GM12878 (cell line): ENCODE data around the gene SP100. TPM values are rescaled to one million over a fixed set of nuclear protein-coding genes. Genes with fewer than 3 reads are reported as not detected.

Experiments
- ATAC-seq: fragments of 200-7000 bp; cut with Tn5 transposase; 3 replicates; pipeline ENCODE4 v1.9.1; 2020; ENCODE audit warnings: mild to moderate bottlenecking, moderate library complexity
- BruUV-seq: library from RNA; stranded (reverse); fragments of 400-500 nt; replicated peaks from 2 replicates; lab custom pipeline; 2021; lab: Mats Ljungman, UMichigan
- CTCF ChIA-PET: fragments of 300-600 bp; sonication (Branson Sonifier 250); formaldehyde crosslinking; extraction: SDS; loops from one replicate; lab custom pipeline; 2021; ENCODE audit warnings: inconsistent platforms; lab: Yijun Ruan, JAX
- POLR2A ChIA-PET: fragments of 350-600 bp; formaldehyde crosslinking; extraction: SDS; loops from one replicate; lab custom pipeline; 2021; ENCODE audit warnings: inconsistent platforms; lab: Charles Lee
- RAD21 ChIA-PET: fragments of 300-600 bp; sonication (Branson Sonifier 250); formaldehyde crosslinking; loops from one replicate; lab custom pipeline; 2023; ENCODE audit warnings: antibody characterized with exemption; ENCODE audit not compliant: unreplicated experiment; lab: Charles Lee
- SMC1A ChIA-PET: fragments of 300-600 bp; sonication (Branson Sonifier 250); formaldehyde crosslinking; loops from one replicate; lab custom pipeline; 2023; ENCODE audit not compliant: unreplicated experiment, uncharacterized antibody; lab: Charles Lee
- DNase-seq: peaks from one replicate; pipeline ENCODE4 v3.0.0-alpha.2; 2011; ENCODE audit warnings: low read depth, low spot score
- FAIRE-seq: peaks from 3 replicates; lab custom pipeline; 2011; peaks lifted over from hg19 to GRCh38; lab: Jason Lieb, UNC
- H2AFZ ChIP-seq: 2 replicates; pipeline ENCODE4 v1.6.0; 2011; ENCODE audit warnings: low read depth, low read length, control low read depth; ENCODE audit not compliant: control insufficient read depth
- H3K27ac ChIP-seq: 2 replicates; pipeline ENCODE4 v1.5.1; 2011; ENCODE audit warnings: control low read depth; ENCODE audit not compliant: control insufficient read depth, insufficient read depth
- H3K27me3 ChIP-seq, 2 experiments: replicated peaks in 1 of 2; 2 replicates each; pipeline versions ENCODE4 v1.6.0 to v1.6.1; 2011; ENCODE audit warnings: low read length in 1 of 2; ENCODE audit not compliant: control insufficient read depth in 2 of 2, insufficient read depth in 2 of 2
- H3K36me3 ChIP-seq, 2 experiments: 2 replicates each; pipeline ENCODE4 v1.5.1; 2011; ENCODE audit warnings: low read length in 1 of 2; ENCODE audit not compliant: control insufficient read depth in 2 of 2, insufficient read depth in 2 of 2
- H3K4me1 ChIP-seq: 2 replicates; pipeline ENCODE4 v1.6.1; 2011; ENCODE audit warnings: mild to moderate bottlenecking, low read length, moderate library complexity, mixed read lengths; ENCODE audit not compliant: control insufficient read depth, insufficient read depth
- H3K4me2 ChIP-seq: 2 replicates; pipeline ENCODE4 v1.6.0; 2011; ENCODE audit warnings: control low read depth; ENCODE audit not compliant: control insufficient read depth, insufficient read depth
- H3K4me3 ChIP-seq: fragments of 200-600 bp; sonication (generic); 2 replicates; pipeline ENCODE4 v1.5.1; 2016
- H3K79me2 ChIP-seq: 2 replicates; pipeline ENCODE4 v1.6.0; 2011; ENCODE audit warnings: low read length; ENCODE audit not compliant: control insufficient read depth, insufficient read depth
- H3K9ac ChIP-seq: 2 replicates; pipeline ENCODE4 v1.8.0; 2011; ENCODE audit warnings: low read length, control low read depth, mixed read lengths; ENCODE audit not compliant: control insufficient read depth, insufficient read depth
- H3K9me3 ChIP-seq: replicated peaks from 3 replicates; pipeline ENCODE4 v1.5.1; 2011; ENCODE audit warnings: mild to moderate bottlenecking, low read length; ENCODE audit not compliant: control insufficient read depth, insufficient read depth
- H4K20me1 ChIP-seq: 2 replicates; pipeline ENCODE4 v1.6.0; 2011; ENCODE audit not compliant: control insufficient read depth, insufficient read depth
- ELK1 ChIP-seq: IDR thresholded peaks from 2 replicates; pipeline ENCODE4 v1.6.1; 2012; ENCODE audit warnings: low read depth, low read length, improper control_type of control experiment
- HSF1 ChIP-seq: fragments of 150-350 bp; IDR thresholded peaks from 2 replicates; pipeline ENCODE4 v1.6.1; 2014; ENCODE audit warnings: mild to moderate bottlenecking, low read depth, low read length
- MLLT1 ChIP-seq: fragments of 450-650 bp; IDR thresholded peaks from 2 replicates; pipeline ENCODE4 v1.6.1; 2016; ENCODE audit warnings: mild to moderate bottlenecking
- NR2C2 ChIP-seq: IDR thresholded peaks from 2 replicates; pipeline ENCODE4 v1.6.1; 2011; ENCODE audit warnings: borderline replicate concordance, low read depth; ENCODE audit not compliant: control insufficient read depth, insufficient read length
- RAD21 ChIP-seq: IDR thresholded peaks from 2 replicates; pipeline ENCODE4 v1.6.1; 2011; ENCODE audit warnings: mild to moderate bottlenecking, low read depth, low read length, moderate library complexity; ENCODE audit not compliant: insufficient read depth
- SIX5 ChIP-seq: IDR thresholded peaks from 2 replicates; pipeline ENCODE4 v1.6.1; 2011; ENCODE audit warnings: mild to moderate bottlenecking, low read depth, low read length, moderate library complexity; ENCODE audit not compliant: severe bottlenecking
- STAT3 ChIP-seq: IDR thresholded peaks from 2 replicates; pipeline ENCODE4 v1.6.1; 2011; ENCODE audit warnings: low read depth, low read length, improper control_type of control experiment
- ZNF217 ChIP-seq: fragments of 450-650 bp; IDR thresholded peaks from 2 replicates; pipeline ENCODE4 v1.6.1; 2017; ENCODE audit warnings: antibody characterized with exemption, mild to moderate bottlenecking
- WGBS: methylation state at CpG from one replicate; pipeline ENCODE4 v1.1.6; 2016; ENCODE audit warnings: low lambda C conversion rate; ENCODE audit not compliant: insufficient replicate concordance, insufficient coverage; ENCODE audit errors: missing lambda C conversion rate; 5-methylcytosine and 5-hydroxymethylcytosine counted together
- in situ Hi-C: fragments of 300-500 bp; cut with MboI; formaldehyde crosslinking; loops from 9 replicates; pipeline ENCODE4 v1.14.3; 2018; ENCODE audit warnings: mixed read lengths
- intact Hi-C: fragments of 100-400 bp; cut with micrococcal nuclease; formaldehyde crosslinking; loops from one replicate; pipeline ENCODE4 v1.14.2; 2022; ENCODE audit not compliant: unreplicated experiment
- polyA plus RNA-seq, 11 experiments: library from polyadenylated mRNA; depleted of rRNA in 4 of 11; unstranded in 6 of 11; stranded (reverse) in 5 of 11; fragments of >200 nt; fragmentation: Nextera tagmentation in 4 of 11; fragmentation: Illumina TruSeq in 1 of 11; extraction: Ambion mirVana in 4 of 11; extraction: Trizol in 1 of 11; gene quantifications; 1 replicate in 1 of 11; 2 replicates in 10 of 11; pipeline versions ENCODE4 v1.2.1 to v1.2.3, GENCODE V29; 2011 to 2016; ENCODE audit warnings: inconsistent platforms in 2 of 11, missing spikeins in 2 of 11, low read depth in 1 of 11
- total RNA-seq, 4 experiments: library from RNA; depleted of rRNA in 3 of 4; stranded (reverse); fragments of >200 nt in 3 of 4; fragmentation: Illumina TruSeq in 1 of 4; extraction: Trizol in 1 of 4; gene quantifications; 2 replicates each; pipeline versions ENCODE4 v1.2.1 to v1.2.3, GENCODE V29; 2013 to 2021

Gene SP100
- total and polyA plus RNA-seq, 10 of the 15 experiments (the other 5 are each of a cell fraction or from before 2014, with no cell fraction given): 109 to 239 (median 180) TPM

- in situ Hi-C loops (no loop called here), intact Hi-C loops (no loop called here)
- RAD21 ChIA-PET: no interaction called here
- Histone ChIP-seq H3K4me3 (no peak overlapping the region), H3K79me2 (no peaks in the 10 kb centered on the region), H3K27ac (no peak overlapping the region), H3K4me1 (peaks cover 10% of the 10 kb centered on the region; the same call in 1 of the 2 replicates), H3K9me3 (peaks cover 1% of the 10 kb centered on the region; the same call in 2 of the 3 replicates), H3K4me2 (no peak overlapping the region), H2AFZ (no peak overlapping the region), H3K9ac (no peak overlapping the region), H3K27me3 (no peaks in the 10 kb centered on the region), H4K20me1 (no peaks in the 10 kb centered on the region), H3K36me3 (peaks cover 4 to 12% of the 10 kb centered on the region in 2 experiments; a peak in 3 of 4 replicates)
- SMC1A ChIA-PET: no interaction called here
- POLR2A ChIA-PET: no interaction called here
- TF ChIP-seq ZNF217 (no peak), STAT3 (no peak), ELK1 (no peak)
- ATAC-seq (no peak), FAIRE-seq (no peak), DNase-seq (no peak)
- BruUV-seq: no TSS peak
- CTCF ChIA-PET: no interaction called here
- WGBS: 0% methylated on average over 1 of the region's 1 CpG
Observed at GRCh38 chr2:230492107-230492506, 76.1 kb downstream of the SP100 start.

GRCh38 chr2:230494980-230495379 is 79.0 kb downstream of the SP100 start:
- ChIA-PET RAD21 (no interaction called here), POLR2A (no interaction called here), CTCF (interaction anchor here (0.7 to 2.2 kb wide), 3 partner anchors 11 to 303 kb away, joined by 3 to 5 read pairs (median 3); no protein-coding TSS in a partner anchor), SMC1A (interaction anchor here (0.6 to 1.8 kb wide), 3 partner anchors 9 to 39 kb away, joined by 3 to 5 read pairs (median 4); no protein-coding TSS in a partner anchor)
- Histone ChIP-seq H3K4me2 (no peak overlapping the region), H3K27me3 (no peaks in the 10 kb centered on the region), H3K79me2 (no peaks in the 10 kb centered on the region), H3K36me3 (peaks cover 11 to 23% of the 10 kb centered on the region in 2 experiments), H3K9ac (no peak overlapping the region), H3K4me1 (peaks cover 10% of the 10 kb centered on the region; the same call in 1 of the 2 replicates), H4K20me1 (no peaks in the 10 kb centered on the region), H3K4me3 (no peak overlapping the region), H2AFZ (no peak overlapping the region), H3K27ac (no peak overlapping the region), H3K9me3 (peaks cover 1% of the 10 kb centered on the region; the same call in 2 of the 3 replicates)
- no peak for ATAC-seq
- BruUV-seq: no TSS peak
- DNase-seq: no peak
- intact Hi-C loops (no loop called here), in situ Hi-C loops (no loop called here)
- FAIRE-seq: no peak
- WGBS: 100% methylated on average over 1 of the region's 1 CpG
- TF ChIP-seq SIX5 (no peak), NR2C2 (no peak), RAD21 (no peak), MLLT1 (no peak), HSF1 (no peak)
